T-helper 2 cell (primary cell): ENCODE results near the gene NCK1.
"Not testable (repeated sequence)": the region's sequence is repeated elsewhere in the genome, so short reads cannot be mapped to it uniquely, and the experiment has no call there.

Source experiments
- DNase-seq, 5 experiments: peaks; one replicate each; pipeline versions ENCODE4 v3.0.0 to v3.0.0-alpha.2; 2012 to 2022

The NCK1 gene

DNA sequence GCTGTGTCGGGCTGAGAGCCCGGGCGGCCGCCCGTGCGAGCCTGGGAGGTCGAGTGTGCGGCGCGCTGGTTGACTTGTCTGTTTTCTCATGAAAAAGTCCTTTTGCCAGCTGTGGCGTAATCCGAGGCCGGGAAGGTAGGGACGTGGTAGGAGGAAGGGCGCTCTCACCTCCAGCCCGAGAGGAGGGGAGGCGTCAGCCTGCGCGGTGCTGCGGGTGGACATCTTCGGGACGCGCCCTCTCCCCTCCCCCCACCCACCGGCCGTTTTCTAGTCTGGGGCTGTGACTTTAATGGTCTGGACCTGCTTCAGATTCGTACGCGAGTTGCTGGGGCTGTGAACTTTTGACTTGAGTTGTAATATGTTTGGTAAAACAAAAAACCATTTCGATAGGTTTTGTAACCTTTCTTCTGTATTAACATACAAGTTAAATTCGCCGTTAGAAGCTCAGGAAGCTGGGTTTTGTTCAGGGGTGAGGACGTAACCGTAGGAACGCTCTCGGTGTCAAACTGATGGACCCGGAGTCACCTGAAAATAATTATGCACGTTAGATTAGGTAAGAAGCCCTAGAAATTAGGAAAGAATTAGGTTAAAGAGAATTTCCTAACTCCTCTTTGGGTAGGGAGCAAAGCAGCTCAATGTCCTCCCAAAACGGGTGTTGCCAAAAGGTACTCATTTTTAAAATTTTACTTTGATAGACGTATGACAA lies 762 bp downstream of the NCK1 start:
- peak; percentile 15 to 73 (median 30) for DNase-seq

DNA sequence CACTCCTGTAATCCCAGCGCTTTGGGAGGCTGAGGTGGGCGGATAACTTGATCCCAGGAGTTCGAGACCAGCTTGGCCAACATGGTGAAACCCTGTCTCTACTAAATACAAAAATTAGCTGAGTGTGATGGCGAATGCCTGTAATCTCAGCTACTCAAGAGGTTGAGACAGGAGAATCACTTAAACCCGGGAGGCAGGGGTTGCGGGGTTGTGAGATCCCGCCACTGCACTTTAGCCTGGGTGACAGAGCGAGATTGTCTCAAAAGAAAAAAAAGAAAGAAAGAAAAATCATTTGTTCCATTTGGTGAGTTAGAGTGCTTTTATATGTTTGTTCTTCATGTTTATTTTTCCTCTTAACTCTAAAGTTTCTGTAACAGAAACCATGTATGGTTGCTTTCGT lies 7.3 kb downstream of the NCK1 start:
- DNase-seq, result no peak

GRCh38 chr3:136872258-136872657 lies 10.2 kb downstream of the NCK1 start:
- DNase-seq, result not testable (repeated sequence)

DNA sequence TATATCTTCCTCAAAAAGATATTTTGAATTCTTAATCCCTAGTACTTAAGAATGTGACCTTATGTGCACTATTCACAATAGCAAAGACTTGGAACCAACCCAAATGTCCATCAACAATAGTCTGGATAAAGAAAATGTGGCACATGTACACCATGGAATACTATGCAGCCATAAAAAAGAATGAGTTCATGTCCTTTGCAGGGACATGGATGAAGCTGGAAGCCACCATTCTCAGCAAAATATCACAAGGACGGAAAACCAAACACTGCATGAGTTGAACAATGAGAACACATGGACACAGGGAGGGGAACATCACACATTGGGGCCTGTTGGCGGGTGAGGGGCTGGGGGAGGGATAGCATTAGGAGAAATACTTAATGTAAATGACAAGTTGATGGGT lies 17.5 kb downstream of the NCK1 start:
- not testable (repeated sequence) for DNase-seq

DNA sequence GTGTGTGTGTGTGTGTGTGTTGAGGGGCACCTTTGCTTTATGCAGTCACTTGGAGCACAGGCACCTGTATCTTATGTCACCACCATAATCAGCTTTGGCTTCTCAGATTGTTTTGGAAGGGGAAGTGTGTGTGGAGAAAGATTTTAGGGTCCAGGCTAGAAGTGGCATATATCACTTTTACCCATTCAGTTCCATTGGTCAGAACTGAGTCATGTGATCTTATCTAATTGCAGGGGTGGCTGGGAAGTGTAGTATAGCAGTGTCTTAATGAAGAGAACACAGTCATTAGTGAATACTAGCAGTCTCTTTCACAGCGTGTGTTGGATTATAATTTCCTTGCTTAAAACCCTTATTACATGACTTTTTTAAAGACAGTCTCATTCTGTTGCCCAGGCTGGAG lies 20.6 kb downstream of the NCK1 start:
- peak in 1 of 5 experiments; percentile 41 for DNase-seq

DNA sequence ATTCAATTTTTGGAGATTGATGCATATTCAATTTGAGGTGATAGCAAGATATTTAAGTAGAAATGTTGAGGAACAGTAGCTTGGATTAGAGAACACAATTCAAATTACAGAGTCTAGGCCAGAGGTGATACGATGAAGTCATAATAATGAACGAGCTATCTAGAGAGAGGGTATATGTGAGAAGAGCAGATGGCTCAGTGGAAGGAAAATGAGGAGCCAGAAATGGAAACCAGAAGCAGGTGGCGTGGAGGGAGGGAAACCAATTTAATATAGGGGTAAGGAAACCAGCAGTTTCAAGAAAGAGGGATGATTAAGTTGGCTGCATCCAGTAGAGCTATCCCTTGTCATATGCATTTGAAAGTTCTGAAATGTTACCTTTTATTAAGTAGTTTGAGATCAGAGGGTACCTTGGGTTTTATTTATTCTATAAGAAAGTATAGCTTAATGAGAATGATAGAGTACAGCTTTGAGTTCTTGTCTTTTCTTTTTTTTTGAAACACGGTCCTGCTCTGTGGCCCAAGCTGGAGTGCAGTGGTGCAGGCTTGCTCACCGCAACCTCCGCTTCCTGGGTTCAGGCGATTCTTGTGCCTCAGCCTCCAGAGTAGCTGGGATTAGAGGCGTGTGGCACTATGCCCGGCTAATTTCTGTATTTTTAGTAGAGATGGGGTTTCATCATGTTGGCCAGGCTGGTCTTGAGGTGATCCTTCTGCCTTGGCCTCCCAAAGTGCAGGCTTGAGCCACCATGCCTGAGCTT lies 22.1 kb downstream of the NCK1 start:
- no peak for DNase-seq

DNA sequence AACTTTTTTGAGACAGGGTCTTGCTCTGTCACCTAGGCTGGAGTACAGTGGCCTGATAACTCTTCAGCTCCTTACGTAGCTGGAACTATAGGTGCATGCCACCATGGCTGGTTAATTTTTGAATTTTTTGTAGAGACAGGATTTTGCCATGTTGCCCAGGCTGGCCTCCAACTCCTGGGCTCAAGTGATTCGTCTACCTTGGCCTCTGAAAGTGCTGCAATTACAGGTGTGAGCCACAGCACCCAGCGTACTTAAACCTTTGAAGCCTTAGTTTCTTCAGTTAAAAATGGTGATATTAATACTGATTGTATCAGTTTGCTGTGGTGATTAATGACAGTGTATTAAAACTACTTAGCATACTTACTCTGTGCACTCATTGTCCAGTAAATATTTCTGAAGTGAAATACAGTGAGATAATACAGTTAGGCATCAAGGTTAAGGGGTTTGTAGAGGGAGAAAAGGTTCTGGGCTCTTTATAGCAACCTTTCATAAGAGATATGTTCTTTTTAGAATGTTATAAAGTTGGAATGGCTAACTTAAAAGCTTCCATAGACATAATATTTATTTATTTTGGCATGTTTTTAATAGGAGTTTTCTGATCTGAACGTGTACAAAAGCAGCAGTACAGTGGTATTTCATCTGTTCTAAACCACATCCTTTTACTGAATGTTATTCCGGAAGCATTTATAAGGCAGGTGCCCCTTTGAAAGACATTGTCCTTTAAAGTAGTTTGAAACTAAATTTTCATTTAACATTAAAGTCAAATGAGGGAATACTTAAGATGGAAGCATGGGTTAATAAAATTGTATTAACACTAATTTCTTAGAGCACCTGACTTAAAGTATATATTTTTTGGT lies 23.6 kb downstream of the NCK1 start:
- DNase-seq, result peak in 1 of 5 experiments; percentile 73

DNA sequence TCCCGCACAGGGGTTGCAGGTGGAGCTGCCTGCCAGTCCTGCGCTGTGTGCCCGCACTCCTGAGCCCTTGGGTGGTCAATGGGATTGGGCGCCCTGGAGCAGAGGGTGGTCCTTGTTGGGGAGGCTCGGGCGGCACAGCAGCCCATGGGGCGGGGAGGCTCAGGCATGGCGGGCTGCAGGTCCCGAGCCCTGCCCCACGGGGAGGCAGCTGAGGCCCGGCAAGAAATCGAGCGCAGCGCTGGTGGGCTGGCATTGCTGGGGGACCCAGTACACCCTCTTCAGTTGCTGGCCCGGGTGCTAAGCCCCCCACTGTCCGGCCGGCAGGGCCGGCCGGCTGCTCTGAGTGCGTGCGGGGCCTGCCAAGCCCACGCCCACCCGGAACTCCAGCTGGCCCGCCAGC lies 27.9 kb downstream of the NCK1 start:
- no peak for DNase-seq

DNA sequence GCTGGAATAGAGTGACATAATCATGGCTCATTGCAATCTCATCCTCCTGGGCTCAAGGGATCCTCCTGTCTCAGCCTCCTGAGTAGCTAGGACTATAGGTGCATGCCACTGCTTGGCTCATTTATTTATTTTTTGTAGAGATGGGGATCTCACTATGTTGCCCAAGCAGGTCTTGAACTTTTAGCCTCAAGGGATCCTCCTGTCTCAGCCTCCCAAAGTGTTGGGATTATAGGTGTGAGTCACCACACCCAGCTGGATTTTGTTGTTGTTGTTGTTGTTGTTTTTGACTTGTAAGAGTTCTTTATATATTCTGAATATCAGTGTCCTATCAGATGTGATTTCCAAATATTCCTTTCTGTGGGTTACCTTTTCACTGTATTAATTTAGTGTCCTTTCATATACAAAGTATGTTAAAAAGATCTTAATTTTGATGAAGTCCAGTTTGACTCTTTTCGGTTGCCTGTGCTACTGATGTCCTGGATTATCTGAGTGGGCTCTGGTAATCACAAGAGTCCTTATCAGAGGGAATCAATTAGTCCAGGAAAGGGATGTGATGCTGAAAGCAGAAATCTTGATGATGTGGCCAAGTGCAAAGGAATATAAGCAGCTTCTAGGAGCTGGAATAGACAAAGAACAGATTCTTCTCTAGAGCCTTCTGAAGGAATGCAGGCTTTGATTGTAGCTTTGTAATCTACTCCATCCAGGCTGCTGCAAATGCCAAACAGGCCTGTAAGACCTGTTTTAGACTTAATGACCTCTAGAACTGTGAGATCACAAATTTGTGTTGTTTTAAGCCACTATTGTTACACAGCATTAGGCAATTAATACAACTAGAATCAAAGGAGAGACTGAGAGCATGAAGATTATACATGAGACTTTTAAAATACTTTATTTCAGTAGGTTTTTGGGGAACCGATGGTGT lies 30.2 kb downstream of the NCK1 start:
- no peak for DNase-seq

GRCh38 chr3:136893848-136894443 lies 31.9 kb downstream of the NCK1 start:
- no peak for DNase-seq

- DNase-seq, result not testable (repeated sequence)
Observed at GRCh38 chr3:136897171-136897570, 35.2 kb downstream of the NCK1 start.

- no peak for DNase-seq
Observed at GRCh38 chr3:136898549-136898948, 36.5 kb downstream of the NCK1 start.

GRCh38 chr3:136898954-136899353 lies 36.9 kb downstream of the NCK1 start:
- no peak for DNase-seq

DNA sequence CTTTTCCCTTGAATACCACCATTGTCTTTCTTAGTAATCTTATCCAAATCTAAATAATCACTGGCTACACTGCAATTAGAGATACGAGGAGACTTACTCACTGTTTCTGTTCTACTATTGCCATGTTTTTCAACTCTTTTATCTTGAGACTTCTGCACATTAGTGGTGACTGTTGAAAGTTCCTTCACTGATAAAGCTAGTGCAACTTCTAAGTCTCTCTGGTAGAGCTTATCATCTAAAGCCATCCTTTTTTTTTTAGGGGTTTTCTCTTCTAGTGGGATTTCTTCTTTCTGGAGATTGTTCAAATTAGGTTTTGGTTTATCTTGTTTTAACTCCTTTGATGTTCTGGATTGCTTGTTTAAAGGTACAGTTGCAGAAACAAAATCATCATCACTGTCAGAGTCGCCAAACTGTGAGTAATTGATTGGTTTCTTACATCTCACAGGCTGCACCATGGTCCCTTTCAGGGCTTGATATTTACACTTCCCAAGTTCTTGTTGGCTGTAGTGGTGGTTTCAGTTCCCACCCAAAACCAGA lies 37.7 kb downstream of the NCK1 start:
- DNase-seq, result peak in 1 of 5 experiments; percentile 45

DNA sequence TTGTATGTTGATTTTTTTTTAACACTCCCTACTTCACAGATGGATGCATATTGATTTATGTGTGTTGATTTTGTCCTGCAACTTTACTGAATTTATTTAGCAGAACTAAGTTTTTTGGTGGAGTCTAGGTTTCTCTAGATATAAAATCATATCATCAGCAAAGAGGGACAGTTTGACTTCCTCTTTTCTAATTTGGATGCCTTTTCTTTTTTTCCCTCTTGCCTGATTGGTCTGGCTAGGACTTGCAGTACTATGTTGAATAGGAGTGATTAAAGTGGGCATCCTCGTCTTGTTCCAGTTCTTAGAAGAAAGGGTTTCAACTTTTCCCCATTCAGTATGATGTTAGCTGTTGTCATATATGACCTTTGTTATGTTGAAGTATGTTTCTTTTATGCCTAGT lies 38.7 kb downstream of the NCK1 start:
- not testable (repeated sequence) for DNase-seq

DNA sequence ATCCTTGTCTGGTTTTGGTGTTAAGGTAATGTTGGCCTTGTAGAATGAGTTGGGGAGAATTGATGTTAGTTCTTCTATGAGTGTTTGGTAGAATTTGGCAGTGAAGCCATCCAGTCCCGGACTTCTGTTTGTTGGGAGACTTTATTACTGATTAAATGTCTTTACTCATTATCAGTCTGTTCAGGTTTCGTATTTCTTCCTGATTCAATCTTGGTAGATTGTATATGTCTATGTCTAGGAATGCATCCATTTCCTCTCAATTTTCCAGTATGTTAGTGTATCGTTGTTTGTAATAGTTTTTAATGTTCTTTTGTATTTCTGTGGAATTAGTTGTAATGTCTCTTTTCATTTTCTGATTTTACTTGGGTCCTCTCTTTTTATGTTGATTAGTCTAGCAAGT lies 39.4 kb downstream of the NCK1 start:
- no peak for DNase-seq

DNA sequence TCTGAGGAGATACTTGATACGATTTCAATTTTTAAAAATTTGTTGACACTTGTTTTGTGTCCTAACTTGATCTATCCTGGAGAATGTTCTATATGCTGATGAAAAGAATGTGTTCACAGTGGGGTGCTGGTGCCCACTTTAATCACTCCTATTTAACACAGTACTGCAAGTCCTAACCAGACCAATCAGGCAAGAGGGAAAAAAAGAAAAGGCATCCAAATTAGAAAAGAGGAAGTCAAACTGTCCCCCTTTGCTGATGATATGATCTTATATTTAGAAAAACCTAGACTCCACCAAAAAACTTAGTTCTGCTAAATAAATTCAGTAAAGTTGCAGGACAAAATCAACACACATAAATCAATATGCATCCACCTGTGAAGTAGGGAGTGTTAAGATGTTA lies 40.5 kb downstream of the NCK1 start:
- not testable (repeated sequence) for DNase-seq

GRCh38 chr3:136903899-136904298 lies 41.9 kb downstream of the NCK1 start:
- no peak for DNase-seq

DNA sequence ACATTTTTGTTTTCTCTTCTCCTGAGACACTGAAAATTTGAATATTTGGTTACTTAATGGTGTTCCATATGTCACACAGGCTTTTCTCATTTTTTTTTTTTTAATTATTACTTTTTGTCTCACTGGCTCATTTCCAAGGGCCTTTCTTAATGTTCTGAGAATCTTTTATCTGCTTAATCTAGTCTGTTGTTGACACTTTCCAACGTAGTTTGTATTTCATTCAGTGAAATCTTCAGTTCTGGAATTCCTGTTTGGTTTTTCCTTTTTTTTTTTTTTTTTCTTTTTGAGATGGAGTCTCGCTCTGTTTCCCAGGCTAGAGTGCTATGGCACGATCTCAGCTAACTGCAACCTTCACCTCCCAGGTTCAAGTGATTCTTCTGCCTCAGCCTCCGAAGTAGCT lies 42.7 kb downstream of the NCK1 start:
- no peak for DNase-seq

DNA sequence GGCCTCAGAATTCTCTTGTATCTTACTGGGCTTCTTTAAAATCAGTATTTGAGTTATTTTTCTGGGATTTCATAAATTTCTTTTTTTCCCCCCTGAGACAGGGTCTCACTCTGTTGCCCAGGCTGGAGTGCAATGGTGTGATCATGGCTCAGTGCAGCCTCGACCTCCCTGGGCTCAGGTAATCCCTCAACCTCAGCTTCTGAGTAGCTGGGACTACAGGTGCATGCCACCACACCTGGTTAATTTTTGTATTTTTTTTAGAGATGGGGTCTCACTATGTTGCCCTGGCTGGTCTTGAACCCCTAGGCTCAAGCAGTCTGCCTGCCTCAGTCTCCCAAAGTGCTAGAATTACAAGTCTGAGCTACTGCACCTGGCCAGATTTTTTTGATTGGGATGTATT lies 43.5 kb downstream of the NCK1 start:
- DNase-seq, result no peak

- DNase-seq, result no peak
Observed at GRCh38 chr3:136906725-136907124, 44.7 kb downstream of the NCK1 start.

- no peak for DNase-seq
Observed at GRCh38 chr3:136908297-136908696, 46.3 kb downstream of the NCK1 start.
